CMK (cell line): ENCODE measurements around the gene SCN10A.

ENCODE experiments used
- DNase-seq: peaks from one replicate; pipeline ENCODE4 v3.0.0-alpha.2; 2010; ENCODE audit warnings: low read depth

Gene SCN10A

DNA sequence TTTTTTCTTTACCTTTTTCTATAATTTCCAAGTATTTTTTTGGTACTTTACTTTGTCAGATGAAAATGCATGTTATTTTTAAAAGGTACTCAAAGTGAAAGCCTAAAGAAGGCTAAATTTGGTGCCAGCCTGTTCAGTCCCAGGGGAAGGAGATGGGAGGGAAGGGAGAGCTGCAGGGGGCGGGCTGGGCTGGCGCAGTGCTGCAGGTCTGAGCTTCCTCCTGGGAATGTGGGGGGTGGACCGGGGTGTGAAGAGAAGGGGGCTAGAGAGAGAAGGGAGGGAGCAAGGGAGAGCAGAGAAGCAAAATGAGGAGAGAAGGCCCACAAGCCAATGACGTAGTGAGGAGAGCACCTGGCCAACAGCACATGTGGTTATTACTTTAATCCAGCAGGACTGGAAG, 95.6 kb downstream of the SCN10A start:
- DNase-seq: no peak

DNA sequence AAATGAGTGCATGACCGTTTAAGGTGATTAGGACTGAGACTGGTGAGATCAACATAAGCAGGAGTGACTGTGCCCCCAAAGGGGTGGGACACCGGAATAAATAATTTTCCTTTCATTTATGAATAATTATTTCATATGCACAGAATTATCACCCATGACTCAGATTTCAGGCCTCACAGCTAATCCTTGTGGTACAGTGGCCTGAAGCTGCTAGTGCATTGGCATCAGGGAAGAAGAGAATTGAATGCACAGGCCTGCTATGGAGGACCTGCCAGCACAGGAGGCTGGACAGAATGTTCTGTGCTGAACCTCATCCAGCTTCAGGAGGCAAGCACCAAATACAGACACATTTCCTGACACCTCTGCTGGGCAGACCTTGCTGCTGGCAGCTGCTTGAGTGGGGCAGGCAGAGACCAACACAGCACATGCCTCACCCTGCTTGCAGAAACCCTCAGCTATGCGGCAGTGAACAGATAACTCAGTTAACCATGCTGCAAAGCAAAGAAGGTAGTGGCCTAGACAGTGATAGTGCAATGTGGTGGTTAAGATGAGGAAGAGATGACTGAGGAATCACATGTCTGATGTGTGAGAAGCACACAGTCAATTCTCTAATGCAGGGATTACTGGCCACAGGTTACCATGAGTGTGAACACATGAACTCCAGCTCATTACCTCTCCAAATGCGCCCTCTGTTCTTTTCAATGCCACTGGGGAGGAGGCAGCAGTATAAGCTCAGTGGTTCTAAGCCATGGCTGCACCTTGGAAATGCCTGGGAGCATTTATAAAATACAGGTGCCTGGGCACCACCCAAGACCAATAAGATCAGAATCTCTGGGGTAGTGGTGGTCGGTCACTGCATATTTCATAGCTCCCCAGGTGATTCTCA, 98.4 kb downstream of the SCN10A start:
- no peak for DNase-seq

DNA sequence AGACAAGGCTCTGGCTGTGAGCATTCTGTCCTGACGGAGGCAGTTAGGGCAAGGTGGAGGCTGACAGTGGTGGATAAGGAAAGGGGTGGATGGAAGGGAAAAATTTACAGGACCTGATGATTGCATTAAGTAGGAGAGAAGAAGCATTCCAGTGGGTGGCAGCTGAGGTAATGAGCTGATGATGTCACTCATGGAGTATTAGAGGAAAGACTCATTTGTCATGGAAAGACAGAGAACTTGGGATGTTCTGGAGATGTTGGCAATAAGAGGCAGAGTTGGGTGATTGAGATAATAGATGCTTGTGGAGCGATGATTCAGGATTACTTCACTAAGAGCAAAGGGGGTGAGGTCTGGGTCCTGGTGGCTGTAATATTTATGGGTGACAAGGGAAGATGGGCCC, 102.9 kb downstream of the SCN10A start:
- no peak for DNase-seq

DNA sequence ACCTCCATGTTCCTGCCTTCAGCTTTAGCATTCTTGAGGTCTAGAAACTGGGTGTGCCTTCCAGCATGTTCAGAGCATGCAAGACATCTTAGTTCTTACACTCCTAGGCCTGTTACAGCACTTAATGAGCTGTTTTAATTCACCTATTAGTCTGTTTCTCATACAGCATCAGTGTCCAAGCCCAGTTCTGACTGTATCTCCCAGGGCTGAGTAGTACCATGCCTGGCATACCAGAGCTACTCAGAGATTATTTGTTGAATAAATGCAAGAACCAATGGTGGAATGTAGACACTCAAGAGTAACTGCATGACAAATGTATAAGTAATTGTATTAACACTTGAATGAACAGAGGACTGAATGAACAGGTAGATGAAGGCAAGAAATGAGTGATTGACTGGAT, 104.7 kb downstream of the SCN10A start:
- DNase-seq: no peak

DNA sequence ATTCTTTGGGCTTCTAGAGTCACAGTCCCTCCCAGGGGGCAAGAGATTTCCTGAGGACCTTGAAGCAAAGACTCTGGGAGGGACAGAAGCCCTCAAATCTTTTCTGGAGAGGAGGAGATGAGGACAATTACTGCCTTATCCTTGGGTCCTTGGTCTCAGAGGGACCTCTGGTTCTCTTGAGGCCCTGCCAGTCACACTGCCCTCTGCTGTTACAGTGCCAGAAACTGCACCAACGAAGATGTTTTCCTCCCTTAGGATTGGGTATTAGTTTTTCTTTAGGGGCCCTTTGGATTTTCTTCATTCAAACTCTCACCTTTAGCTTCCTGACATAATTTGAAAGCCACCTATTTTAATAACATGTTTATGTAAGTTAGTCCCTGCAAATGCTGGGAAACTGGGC, 108.3 kb downstream of the SCN10A start:
- DNase-seq: no peak

DNA sequence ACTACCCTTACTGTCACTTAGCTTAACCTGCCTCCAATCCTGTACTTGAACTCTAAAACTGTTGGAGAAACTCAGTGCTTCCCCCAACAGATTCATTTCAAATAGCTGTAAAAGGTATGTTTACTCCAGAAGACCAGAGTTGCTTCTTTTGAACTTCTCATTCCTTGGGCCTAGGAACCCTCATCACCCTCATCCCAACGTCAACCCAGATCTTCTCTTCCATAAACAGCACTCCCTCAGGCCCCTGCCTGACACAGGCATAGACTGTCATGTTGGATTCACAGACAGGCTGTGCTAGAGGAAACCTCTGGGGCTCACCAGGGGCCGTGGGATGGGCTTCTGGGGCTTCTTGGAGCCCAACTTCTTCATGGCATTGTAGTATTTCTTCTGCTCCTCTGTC, 109.1 kb downstream of the SCN10A start:
- no peak for DNase-seq

DNA sequence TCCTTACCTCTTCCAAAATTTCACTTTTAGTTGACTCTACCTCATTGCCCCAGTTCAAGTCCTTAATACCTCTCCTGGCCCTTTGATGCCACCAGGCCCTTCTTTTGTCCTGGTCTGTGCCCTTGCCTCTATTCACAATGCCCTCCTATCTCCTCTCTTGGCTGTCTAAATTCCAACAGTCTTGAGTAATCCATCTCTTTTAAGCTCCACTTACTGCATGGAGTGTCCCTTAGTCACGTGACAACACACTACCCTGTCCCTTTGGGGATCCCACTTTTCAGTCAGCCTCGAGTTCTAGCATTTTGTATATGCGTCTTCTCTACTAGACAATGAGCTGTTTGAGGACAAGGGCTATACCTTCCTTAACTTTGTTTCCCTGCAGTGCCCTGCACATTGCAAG, 113.8 kb downstream of the SCN10A start:
- no peak for DNase-seq

DNA sequence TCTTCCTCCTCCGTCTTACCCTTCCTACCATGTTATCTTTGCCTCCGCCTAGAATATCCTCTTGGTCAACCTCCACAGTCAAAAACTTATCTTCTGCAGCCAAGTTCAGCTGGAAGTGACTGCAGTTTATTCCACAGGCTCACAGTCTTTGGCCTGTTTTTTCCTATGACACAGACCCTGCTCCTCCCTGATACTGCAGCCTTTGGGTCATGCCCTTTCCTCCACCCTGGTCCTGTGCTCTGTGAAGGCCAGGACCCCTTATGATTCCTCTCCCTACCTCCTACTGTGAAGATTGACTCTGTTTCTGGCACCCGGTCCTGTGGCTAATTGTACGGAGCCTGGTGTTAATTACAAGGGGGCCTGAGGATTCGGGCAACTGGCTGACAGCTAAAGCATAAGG, 117.3 kb downstream of the SCN10A start:
- DNase-seq: no peak

DNA sequence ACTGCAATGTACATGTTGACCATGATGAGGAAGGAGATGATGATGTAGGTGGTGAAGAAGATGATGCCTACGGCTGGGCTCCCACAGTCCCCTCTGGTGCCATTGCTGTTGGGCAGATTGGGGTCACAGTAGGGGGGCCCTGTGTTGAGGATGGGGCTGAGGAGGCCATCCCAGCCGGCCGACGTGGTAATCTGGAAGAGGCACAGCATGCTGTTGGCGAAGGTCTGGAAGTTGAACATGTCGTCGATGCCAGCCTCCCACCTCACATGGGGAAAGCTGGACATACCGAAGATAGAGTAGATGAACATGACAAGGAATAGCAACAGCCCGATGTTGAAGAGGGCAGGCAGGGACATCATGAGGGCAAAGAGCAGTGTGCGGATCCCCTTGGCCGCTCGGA, 118.0 kb downstream of the SCN10A start:
- DNase-seq: no peak

DNA sequence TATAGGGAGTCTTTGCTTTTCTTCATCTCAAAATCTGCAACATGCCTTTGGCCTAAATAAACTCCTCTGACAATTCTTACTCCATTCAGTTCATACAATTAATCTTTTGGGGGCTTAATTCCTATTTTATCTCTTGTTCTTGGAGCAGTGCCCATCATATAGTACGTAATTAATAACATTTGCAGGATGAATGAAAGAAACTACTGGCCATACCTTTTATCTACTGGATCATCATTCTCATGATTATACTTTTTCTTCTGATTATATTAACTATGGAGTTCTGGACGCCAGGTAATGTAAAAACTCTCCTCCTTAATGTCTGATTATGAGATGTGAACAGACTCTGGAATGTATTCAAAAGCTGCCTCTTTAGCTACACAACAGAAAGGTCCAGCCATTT, 120.0 kb downstream of the SCN10A start:
- DNase-seq: no peak

DNA sequence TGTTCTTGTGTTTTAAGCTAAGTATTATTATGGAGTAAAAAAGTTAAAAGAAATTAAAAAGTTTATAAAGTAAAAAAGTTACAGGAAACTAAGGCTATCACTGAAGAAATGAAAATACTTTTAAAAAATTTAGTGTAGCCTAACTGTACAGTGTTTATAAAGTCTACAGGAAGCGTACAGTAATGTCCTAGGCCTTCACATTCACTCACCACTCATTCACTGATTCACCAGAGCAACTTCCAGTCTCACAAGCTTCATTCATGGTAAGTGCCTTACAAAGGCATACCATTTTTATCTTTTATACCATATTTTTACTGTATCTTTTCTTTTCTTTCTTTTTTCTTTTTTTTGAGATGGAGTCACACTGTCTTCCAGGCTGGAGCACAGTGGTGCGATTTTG, 125.8 kb downstream of the SCN10A start:
- DNase-seq: no peak

DNA sequence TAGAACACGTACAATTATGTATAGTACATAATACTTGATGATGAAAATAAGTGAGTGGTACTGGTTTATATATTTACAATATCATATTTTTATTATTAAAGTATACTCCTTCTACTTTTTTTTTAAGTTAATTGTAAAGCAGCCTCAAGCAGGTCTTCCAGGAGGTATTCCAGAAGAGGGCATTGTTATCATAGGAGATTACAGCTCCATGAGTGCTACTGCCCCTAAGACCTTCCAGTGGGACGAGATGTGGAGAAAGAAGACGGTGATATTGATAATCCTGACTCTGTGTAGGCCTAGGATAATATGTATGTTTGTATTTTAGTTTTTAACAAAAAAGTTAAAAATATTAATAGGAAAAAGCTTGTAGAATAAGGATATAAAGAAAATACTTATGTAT, 126.2 kb downstream of the SCN10A start:
- no peak for DNase-seq

DNA sequence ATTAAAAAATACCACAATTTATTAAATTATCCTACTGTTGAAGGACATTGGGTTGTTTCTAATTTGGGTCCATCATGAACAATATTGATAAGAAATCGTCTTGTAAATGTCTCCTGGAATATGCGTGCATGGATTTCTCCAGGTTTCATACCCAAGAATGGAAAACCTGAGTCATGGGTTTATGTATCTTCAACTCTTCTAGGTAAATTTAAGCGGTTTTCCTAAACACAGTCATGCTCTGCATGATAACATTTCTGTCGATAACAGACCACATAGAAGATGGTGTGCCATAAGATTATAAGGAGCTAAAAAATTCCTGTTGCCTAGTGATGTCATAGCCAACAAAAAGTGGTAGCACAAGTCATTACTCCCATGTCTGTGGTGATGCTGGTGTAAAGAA, 126.7 kb downstream of the SCN10A start:
- DNase-seq: no peak

DNA sequence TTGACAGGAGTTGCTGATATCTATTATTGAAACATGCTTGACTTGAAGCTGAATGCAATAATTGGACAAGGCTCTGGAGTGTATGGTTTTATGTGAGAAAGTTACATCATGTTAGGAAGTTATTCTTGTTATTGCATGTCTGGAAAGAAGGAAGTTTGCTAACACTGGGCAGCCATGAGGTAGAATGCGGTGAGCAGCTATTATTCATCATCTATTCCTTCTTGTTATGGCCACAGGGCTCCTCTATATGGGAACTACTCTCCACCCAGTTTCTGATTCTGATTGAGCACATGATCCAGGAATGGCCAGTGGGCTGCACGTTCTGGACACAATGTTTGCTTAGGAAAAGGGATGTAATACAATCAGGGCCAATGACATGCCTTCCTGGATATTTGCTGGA, 128.7 kb downstream of the SCN10A start:
- no peak for DNase-seq

DNA sequence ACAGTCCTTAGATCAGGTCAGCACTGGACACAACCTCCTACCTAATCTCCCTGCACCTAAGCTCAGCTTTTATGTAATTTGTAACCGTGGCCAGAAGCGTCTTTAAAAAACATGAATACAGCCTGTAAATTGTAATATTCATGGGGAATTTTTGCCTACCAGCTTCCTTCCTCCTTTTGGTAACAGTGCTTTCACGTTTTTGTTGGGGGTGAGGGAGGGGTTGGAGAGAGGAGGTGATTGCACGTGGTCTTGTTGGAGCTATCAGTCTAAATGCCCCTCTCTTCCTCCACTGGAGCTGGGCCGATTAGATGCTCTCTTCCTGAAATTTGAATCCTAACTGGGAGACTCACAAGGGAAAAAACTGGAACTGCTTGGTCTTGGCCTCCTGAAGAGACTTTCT, 131.5 kb downstream of the SCN10A start:
- no peak for DNase-seq

DNA sequence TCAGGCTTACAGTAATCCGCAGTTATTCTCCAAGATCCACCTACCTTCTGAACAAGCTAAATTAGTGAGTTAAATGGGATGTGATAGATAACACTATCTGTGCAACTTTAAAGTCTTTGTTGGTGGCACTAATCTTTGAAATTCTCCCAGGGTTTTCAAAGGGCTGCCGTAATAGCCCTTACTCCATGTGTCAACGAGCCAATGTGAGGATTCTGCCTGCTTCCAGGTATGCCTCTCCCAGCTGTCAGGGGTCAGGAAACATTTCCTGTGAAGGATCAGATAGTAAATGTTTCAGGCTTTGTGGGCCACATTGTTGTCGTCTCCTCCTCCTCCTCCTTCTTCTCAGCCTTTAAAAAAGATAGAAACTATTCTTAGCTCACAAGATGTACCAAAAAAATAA, 146.3 kb downstream of the SCN10A start:
- DNase-seq: no peak

DNA sequence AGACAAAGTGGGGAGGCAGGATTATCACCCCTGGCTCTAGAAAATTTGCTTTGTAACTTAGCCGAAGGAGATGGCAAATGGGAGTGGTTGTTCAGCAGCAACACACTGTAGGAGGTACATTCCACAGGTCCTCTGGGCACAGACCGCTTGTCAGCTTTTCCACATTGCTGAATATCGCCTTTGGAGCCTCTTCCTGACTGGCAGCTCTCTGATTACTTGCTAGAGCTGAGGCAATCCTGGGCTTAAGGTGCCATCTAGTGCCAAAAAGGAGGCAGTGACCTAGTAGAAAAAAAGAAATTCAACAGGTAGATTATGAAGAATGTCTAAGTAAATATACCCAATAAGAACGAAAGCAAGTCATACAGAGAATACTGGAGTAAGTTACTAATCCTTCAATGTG, 153.5 kb downstream of the SCN10A start:
- DNase-seq: no peak

DNA sequence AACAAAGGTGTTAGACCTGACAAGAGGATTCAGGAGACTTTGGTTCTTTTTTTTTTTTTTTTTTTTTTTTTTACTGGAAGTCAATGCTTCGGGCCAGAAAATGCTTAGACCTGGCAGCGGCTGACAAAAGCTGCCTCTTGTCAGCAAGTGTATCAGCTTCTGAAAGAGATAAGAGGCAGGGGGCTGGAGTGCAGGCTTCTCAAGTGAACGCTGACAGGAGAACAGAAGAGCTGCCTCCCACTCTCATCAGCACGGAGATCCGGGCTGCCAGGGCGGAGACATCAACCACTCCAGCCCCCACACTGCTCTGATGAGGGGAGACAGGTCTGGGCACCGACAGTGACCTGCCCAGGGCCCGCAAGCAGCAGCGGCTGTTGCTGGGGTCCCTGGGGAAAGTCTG, 157.2 kb downstream of the SCN10A start:
- no peak for DNase-seq

DNA sequence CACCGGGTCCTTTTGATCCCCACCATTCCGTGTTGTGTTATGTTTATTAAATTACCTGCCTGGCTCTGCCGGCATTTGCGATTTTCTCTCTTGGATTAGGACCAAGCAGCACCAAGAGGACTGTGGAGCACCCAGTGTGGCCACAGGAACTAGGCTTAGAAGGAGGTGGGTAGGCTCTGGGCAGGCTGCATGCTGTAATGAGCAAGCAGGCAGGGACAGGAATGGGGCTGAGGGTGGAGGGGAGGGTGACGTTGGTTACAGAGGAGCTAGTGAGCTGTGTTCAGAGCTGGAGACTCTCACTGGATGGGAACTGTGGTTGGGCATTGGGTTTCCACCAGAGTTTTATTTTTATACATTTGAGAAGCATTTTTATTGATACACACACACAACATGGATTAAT, 158.6 kb downstream of the SCN10A start:
- no peak for DNase-seq

DNA sequence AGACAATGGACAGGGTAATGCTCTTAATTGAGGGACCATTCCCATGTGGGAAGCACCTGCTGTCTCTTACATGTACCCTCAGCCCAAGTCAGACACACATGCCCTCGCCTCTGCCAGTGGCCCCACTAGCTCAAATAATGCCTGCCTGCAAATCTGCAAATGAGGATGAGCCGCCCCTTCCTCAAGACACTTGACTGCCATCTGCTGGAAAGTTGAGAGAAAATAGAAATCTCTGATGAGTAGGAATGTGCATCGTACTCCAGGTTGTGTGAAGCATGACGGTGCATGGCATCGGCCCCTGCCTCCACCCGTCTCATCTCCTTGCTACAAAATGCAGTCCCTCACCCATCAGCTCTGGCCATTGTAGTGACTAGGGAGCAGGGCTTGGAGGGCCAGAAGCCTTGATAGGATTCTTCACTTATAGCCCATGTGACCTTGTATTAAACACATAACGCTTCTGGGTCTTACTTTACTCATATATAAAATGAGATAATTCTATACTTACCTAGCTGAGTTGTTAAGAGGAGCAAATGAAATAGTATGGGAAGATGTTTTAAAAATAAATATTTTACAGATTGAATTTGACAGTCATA, 160.2 kb downstream of the SCN10A start:
- DNase-seq: peak; percentile 20

DNA sequence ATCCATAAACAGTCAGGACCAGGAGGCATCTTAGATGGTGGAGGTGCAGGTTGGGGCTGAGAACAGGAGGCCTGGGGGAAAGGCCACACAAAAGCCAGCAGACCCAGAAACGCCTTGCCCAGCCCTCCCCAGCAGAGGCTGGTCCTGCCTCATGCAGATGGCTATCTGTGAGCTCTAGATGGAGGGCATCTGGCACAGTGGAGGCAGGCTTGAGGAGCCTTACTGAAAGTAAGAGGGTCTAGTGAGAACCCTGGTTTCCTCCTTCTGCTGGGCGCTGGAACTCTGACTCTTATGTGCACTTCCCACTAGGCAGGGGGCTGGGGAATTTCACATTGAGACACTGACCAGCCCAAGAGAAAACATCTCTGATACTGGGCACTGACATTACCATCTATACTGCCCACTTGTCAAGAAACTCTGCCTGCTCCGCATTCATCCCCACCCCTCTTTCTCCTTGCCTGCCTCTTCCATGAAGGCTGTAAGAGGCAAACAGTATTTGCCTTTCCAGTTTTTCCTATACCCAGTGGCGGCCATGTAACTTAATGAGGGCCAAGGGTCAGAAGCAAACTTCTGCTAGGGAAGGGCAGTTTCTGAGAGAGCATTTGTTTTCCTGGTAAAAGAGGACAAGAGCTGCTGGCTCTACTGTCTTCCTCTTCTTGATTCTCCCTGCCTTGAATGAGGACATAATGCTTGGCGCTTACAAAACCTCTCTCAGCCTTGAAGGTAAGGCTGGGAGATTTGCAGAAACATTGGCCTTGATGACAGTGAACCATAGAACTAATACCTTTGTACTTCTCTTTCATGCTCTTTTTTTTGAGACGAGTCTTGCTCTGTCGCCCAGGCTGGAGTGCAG, 162.1 kb downstream of the SCN10A start:
- DNase-seq: no peak

DNA sequence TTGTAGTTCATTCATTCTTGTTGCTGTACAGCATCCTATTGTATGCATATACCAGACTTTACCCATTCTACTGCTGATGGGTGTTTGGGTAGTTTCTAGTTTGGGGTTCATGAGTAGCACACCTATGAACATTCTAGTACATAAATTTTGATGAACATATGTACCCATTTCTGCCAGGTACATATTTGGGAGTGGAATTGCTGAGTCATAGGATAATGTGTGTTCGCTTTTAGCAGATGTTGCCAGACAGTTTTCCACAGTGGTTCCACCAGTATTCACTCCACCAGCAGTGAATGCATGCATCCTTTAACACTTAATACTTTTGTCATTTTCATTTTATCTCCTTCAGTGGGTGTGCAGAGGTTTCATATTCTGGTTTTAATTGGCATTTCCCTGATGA, 163.1 kb downstream of the SCN10A start:
- no peak for DNase-seq
